GM06990 (cell line): ENCODE measurements around the gene EHD4.

Experiments used
- DNase-seq: peaks from one replicate; pipeline ENCODE4 v3.0.0-alpha.2; 2011; ENCODE audit not compliant: insufficient read length; ENCODE audit errors: extremely low read depth
- H3K27me3 ChIP-seq: replicated peaks from 2 replicates; pipeline ENCODE4 v1.6.0; 2011; ENCODE audit warnings: low read length; ENCODE audit not compliant: control insufficient read depth, insufficient read depth
- H3K36me3 ChIP-seq: 2 replicates; pipeline ENCODE4 v1.5.1; 2011; ENCODE audit warnings: low read length; ENCODE audit not compliant: control insufficient read depth, insufficient read depth
- H3K4me3 ChIP-seq: replicated peaks from 2 replicates; pipeline ENCODE4 v1.5.1; 2011; ENCODE audit warnings: low read depth, mild to moderate bottlenecking, control low read depth, low read length
- CTCF ChIP-seq: IDR thresholded peaks from 2 replicates; pipeline ENCODE4 v1.5.1; 2011; ENCODE audit warnings: low read length, control low read depth, mild to moderate bottlenecking, inconsistent platforms; ENCODE audit not compliant: insufficient read depth, poor library complexity, severe bottlenecking

Gene EHD4

DNA sequence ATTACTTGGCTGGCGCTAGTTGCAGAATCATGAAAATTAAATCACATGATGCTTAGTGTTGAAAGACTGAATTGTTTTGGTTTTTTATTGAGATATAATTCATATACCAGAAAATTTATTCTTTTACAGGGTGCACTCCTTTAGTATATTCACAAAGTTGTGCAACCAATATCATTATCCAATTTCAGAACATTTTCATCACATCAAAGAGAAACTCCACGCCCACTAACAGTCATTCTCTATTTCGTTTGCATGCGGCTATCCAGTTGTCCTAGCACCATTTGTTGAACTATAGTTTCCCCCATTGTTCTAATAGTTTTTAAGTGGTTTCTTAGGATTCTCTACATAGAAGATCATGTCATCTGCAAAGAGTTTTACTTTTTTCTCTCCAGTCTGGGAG, 3.7 kb downstream of the EHD4 start:
- no peaks in the 10 kb centered on the region for H3K27me3 ChIP-seq

GRCh38 chr15:41967506-41968206, 4.7 kb downstream of the EHD4 start:
- no peaks in the 10 kb centered on the region for H3K27me3 ChIP-seq
- peak overlapping the region; percentile 36 for H3K4me3 ChIP-seq
- DNase-seq = peak; percentile 57
- H3K36me3 ChIP-seq = peaks cover 2% of the 10 kb centered on the region
- no peak for TF ChIP-seq CTCF

More for the DNA sequence above, 3.7 kb downstream of the EHD4 start:
- Histone ChIP-seq H3K4me3 (no peak overlapping the region; the same call in 1 of the 2 replicates), H3K36me3 (peaks cover 2% of the 10 kb centered on the region)
- no peak for DNase-seq
- TF ChIP-seq CTCF = no peak

- TF ChIP-seq CTCF = no peak
- no peak for DNase-seq
- H3K36me3 ChIP-seq = peaks cover 2% of the 10 kb centered on the region
- no peak overlapping the region for H3K4me3 ChIP-seq
- H3K27me3 ChIP-seq = no peaks in the 10 kb centered on the region
These were observed 5.4 kb downstream of the EHD4 start for GRCh38 chr15:41966920-41967465.

DNA sequence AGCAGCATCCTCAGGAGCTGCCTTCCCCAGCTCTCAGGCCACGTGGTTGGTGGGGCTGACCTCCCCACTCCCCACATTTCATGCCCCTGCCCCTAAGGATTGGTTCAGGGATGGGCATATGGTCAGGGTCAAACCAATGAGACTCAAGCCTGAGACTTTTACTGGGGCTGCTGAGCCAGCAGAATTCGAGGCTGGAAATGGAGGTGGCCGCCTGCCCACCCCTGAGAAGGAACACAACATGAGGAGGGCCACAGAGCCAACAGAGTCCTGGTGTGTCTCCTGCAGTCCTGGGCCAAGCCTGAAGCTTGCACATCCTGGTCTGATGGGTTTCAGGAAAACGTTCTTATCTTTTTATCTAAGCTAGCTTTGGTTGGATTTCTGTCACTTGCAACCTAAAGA, 5.9 kb downstream of the EHD4 start:
- TF ChIP-seq CTCF = no peak
- DNase-seq = no peak
- no peak overlapping the region for H3K4me3 ChIP-seq
- peaks cover 2% of the 10 kb centered on the region for H3K36me3 ChIP-seq
- H3K27me3 ChIP-seq = no peaks in the 10 kb centered on the region

DNA sequence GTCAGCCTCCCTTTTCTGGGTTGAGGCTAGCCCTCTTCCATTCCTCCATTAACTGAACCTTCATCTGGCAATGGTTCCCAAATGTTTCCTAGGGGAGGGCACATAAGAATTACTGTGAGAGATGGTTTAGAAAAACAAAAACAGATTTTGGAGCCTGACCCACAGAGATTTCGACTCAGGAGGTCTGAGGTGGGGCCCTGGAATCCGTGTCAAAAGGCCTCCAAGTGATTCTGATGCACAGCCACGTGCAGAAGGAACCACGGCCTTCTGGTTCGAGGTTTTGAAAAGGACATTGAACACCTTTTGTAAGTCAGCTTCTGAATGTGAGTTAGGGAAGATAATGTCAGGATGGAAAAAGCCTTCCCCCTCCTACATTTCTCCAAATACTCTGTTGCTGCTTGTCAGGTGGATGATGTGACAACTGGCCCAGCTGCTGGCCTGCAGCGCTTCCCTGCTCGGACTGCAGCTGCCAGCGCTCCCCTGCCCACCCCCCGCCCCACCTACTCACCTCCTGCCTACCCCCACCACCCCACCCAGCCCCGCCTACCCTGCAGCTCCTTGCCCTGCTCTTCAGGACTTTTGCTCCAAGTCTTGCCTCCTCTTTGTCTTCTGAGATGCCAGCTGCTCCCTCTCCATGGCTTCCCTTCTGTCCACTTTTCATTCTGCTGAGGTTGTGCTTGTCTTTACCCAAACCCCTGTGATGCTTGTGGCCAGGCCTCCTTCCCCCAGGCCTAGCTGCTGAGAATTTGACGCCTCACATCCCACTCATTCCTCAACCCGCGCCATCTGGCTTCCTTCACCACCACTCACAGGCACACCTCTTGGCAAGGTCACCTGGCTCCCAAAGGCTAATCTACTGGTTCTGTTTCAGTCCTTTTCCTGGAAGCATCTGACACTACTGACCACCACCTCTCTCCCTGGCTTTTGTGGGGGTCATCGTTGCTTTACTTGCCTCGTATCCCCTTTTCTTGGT, 6.6 kb downstream of the EHD4 start:
- TF ChIP-seq CTCF = no peak

More for the DNA sequence above, 6.6 kb downstream of the EHD4 start:
- Histone ChIP-seq H3K27me3 (no peaks in the 10 kb centered on the region), H3K4me3 (no peak overlapping the region), H3K36me3 (peaks cover 2% of the 10 kb centered on the region)
- no peak for DNase-seq
